Measurements from ENCODE around the gene HCN2. TPM values are rescaled to one million over a fixed set of nuclear protein-coding genes. Genes with fewer than 3 reads are reported as not detected.

The HCN2 gene
- total and polyA plus RNA-seq, 2 of the 13 experiments (the other 11 are each of a cell fraction or from before 2014, with no cell fraction given): 0.01 TPM; not detected in 1

DNA sequence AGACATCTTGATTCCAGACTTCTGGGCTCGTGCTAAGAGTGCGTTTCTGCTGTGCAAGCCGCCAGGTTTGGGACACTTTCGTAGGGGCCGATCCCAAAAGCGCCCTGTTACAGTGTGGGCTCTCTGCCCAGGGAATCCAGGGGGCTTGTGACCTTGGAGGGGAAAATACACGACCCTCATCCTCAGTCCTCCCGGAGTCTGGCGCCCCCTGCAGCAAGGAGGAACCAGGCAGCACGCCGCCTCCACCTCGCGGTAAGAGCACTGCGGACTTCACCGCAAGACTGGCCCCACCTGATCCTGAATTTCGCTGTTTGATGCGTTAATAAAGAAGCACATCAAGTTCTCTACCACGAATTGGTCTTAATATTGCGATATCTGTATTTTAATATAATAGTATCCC, 38.5 kb downstream of the HCN2 start (continued):
- TF ChIP-seq, protein P1, sequence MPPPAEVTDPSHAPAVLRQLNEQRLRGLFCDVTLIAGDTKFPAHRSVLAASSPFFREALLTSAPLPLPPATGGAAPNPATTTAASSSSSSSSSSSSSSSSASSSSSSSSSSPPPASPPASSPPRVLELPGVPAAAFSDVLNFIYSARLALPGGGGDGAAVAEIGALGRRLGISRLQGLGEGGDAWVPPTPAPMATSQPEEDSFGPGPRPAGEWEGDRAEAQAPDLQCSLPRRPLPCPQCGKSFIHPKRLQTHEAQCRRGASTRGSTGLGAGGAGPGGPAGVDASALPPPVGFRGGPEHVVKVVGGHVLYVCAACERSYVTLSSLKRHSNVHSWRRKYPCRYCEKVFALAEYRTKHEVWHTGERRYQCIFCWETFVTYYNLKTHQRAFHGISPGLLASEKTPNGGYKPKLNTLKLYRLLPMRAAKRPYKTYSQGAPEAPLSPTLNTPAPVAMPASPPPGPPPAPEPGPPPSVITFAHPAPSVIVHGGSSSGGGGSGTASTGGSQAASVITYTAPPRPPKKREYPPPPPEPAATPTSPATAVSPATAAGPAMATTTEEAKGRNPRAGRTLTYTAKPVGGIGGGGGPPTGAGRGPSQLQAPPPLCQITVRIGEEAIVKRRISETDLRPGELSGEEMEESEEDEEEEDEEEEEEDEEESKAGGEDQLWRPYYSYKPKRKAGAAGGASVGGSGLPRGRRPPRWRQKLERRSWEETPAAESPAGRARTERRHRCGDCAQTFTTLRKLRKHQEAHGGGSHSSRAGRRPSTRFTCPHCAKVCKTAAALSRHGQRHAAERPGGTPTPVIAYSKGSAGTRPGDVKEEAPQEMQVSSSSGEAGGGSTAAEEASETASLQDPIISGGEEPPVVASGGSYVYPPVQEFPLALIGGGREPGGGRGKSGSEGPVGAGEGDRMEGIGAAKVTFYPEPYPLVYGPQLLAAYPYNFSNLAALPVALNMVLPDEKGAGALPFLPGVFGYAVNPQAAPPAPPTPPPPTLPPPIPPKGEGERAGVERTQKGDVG (CRISPR knock-in tag; IDR thresholded peaks at IDR 0.05; ENCODE audit: borderline replicate concordance): 0 out of 2 replicates have a peak, but pooled peaks have one; percentile 22
- no peak for TF ChIP-seq KLF13 (CRISPR knock-in tag; IDR thresholded peaks at IDR 0.05)
- TF ChIP-seq HDAC1 (CRISPR knock-in tag; IDR thresholded peaks at IDR 0.05): 0 out of 2 replicates have a peak, but pooled peaks have one; percentile 21
- no peak for TF ChIP-seq TP53 (CRISPR knock-in tag; conservative IDR thresholded peaks at IDR 0.05)
- peak; percentile 64; the same call in 1 of the 2 replicates for TF ChIP-seq ZNF263 (CRISPR knock-in tag; IDR thresholded peaks at IDR 0.05)
- TF ChIP-seq, protein P2, sequence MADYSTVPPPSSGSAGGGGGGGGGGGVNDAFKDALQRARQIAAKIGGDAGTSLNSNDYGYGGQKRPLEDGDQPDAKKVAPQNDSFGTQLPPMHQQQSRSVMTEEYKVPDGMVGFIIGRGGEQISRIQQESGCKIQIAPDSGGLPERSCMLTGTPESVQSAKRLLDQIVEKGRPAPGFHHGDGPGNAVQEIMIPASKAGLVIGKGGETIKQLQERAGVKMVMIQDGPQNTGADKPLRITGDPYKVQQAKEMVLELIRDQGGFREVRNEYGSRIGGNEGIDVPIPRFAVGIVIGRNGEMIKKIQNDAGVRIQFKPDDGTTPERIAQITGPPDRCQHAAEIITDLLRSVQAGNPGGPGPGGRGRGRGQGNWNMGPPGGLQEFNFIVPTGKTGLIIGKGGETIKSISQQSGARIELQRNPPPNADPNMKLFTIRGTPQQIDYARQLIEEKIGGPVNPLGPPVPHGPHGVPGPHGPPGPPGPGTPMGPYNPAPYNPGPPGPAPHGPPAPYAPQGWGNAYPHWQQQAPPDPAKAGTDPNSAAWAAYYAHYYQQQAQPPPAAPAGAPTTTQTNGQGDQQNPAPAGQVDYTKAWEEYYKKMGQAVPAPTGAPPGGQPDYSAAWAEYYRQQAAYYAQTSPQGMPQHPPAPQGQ (CRISPR knock-in tag; IDR thresholded peaks at IDR 0.05; ENCODE audit: borderline replicate concordance): no peak
- TF ChIP-seq ZNF205 (CRISPR knock-in tag; IDR thresholded peaks at IDR 0.05): no peak
- TF ChIP-seq, protein P3, sequence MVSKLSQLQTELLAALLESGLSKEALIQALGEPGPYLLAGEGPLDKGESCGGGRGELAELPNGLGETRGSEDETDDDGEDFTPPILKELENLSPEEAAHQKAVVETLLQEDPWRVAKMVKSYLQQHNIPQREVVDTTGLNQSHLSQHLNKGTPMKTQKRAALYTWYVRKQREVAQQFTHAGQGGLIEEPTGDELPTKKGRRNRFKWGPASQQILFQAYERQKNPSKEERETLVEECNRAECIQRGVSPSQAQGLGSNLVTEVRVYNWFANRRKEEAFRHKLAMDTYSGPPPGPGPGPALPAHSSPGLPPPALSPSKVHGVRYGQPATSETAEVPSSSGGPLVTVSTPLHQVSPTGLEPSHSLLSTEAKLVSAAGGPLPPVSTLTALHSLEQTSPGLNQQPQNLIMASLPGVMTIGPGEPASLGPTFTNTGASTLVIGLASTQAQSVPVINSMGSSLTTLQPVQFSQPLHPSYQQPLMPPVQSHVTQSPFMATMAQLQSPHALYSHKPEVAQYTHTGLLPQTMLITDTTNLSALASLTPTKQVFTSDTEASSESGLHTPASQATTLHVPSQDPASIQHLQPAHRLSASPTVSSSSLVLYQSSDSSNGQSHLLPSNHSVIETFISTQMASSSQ (IDR thresholded peaks at IDR 0.05; ENCODE audit: low read depth): no peak
- TF ChIP-seq, protein P3 (CRISPR knock-in tag; IDR thresholded peaks at IDR 0.05; ENCODE audit: borderline replicate concordance): no peak
- no peak for TF ChIP-seq KAT7 (CRISPR knock-in tag; IDR thresholded peaks at IDR 0.05; ENCODE audit: borderline replicate concordance)
- no peak for TF ChIP-seq WIZ (CRISPR knock-in tag; IDR thresholded peaks at IDR 0.05)
- TF ChIP-seq BRD4 (CRISPR knock-in tag; IDR thresholded peaks at IDR 0.05): no peak
- no peak for TF ChIP-seq ZNF44 (CRISPR knock-in tag; IDR thresholded peaks at IDR 0.05)
- TF ChIP-seq, protein P4, sequence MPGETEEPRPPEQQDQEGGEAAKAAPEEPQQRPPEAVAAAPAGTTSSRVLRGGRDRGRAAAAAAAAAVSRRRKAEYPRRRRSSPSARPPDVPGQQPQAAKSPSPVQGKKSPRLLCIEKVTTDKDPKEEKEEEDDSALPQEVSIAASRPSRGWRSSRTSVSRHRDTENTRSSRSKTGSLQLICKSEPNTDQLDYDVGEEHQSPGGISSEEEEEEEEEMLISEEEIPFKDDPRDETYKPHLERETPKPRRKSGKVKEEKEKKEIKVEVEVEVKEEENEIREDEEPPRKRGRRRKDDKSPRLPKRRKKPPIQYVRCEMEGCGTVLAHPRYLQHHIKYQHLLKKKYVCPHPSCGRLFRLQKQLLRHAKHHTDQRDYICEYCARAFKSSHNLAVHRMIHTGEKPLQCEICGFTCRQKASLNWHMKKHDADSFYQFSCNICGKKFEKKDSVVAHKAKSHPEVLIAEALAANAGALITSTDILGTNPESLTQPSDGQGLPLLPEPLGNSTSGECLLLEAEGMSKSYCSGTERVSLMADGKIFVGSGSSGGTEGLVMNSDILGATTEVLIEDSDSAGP (CRISPR knock-in tag; IDR thresholded peaks at IDR 0.05; ENCODE audit: borderline replicate concordance): no peak
- TF ChIP-seq, protein P5, sequence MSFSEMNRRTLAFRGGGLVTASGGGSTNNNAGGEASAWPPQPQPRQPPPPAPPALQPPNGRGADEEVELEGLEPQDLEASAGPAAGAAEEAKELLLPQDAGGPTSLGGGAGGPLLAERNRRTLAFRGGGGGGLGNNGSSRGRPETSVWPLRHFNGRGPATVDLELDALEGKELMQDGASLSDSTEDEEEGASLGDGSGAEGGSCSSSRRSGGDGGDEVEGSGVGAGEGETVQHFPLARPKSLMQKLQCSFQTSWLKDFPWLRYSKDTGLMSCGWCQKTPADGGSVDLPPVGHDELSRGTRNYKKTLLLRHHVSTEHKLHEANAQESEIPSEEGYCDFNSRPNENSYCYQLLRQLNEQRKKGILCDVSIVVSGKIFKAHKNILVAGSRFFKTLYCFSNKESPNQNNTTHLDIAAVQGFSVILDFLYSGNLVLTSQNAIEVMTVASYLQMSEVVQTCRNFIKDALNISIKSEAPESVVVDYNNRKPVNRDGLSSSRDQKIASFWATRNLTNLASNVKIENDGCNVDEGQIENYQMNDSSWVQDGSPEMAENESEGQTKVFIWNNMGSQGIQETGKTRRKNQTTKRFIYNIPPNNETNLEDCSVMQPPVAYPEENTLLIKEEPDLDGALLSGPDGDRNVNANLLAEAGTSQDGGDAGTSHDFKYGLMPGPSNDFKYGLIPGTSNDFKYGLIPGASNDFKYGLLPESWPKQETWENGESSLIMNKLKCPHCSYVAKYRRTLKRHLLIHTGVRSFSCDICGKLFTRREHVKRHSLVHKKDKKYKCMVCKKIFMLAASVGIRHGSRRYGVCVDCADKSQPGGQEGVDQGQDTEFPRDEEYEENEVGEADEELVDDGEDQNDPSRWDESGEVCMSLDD (CRISPR knock-in tag; IDR thresholded peaks at IDR 0.05; ENCODE audit: borderline replicate concordance): no peak

All from HepG2 (cell line).